Liver (tissue), 9 donors: Measurements from ENCODE around the gene CDON. TPM values are rescaled to one million over a fixed set of nuclear protein-coding genes. Genes with fewer than 3 reads are reported as not detected.

ENCODE experiments used
- DNase-seq: peaks from one replicate; pipeline ENCODE4 v3.0.0-alpha.2; 2017; ENCODE audit warnings: low spot score
- H3K27ac ChIP-seq, 2 donors: one replicate each; pipeline ENCODE4 v1.7.0; 2013; ENCODE audit warnings: inconsistent platforms in 2 of 2, low read length in 2 of 2, control low read depth in 1 of 2, low read depth in 1 of 2, mild to moderate bottlenecking in 1 of 2
- H3K27me3 ChIP-seq, 4 donors: one replicate each; pipeline versions ENCODE4 v1.6.1 to v1.7.0; 2013; ENCODE audit warnings: low read length in 3 of 4, inconsistent platforms in 1 of 4, mild to moderate bottlenecking in 1 of 4, moderate library complexity in 1 of 4; ENCODE audit not compliant: control insufficient read depth in 4 of 4, insufficient read depth in 4 of 4
- H3K36me3 ChIP-seq, 4 donors: one replicate each; pipeline versions ENCODE4 v1.6.1 to v1.7.0; 2013; ENCODE audit warnings: low read length in 3 of 4, mild to moderate bottlenecking in 3 of 4, low read depth in 1 of 4, moderate library complexity in 1 of 4; ENCODE audit not compliant: control insufficient read depth in 4 of 4, insufficient read depth in 3 of 4
- H3K4me1 ChIP-seq, 4 donors: one replicate each; pipeline versions ENCODE4 v1.6.1 to v1.7.0; 2013; ENCODE audit warnings: low read length in 3 of 4, mild to moderate bottlenecking in 3 of 4, moderate library complexity in 1 of 4; ENCODE audit not compliant: control insufficient read depth in 4 of 4, insufficient read depth in 4 of 4
- H3K4me3 ChIP-seq, 3 donors: one replicate each; pipeline versions ENCODE4 v1.6.1 to v1.7.0; 2013; ENCODE audit warnings: low read length in 3 of 3, control low read depth in 1 of 3, low read depth in 1 of 3, mild to moderate bottlenecking in 1 of 3
- H3K9ac ChIP-seq, 2 donors: one replicate each; pipeline ENCODE4 v1.7.0; 2013; ENCODE audit warnings: low read length in 2 of 2, mild to moderate bottlenecking in 2 of 2, moderate library complexity in 2 of 2, control low read depth in 1 of 2, low read depth in 1 of 2
- H3K9me3 ChIP-seq, 4 donors: one replicate each; pipeline versions ENCODE4 v1.6.1 to v1.7.0; 2013; ENCODE audit warnings: low read length in 3 of 4; ENCODE audit not compliant: control insufficient read depth in 4 of 4
- FOXA1 ChIP-seq: IDR thresholded peaks from 2 replicates; pipeline ENCODE4 v1.6.1; 2016; ENCODE audit warnings: antibody characterized with exemption
- HNF4A ChIP-seq, 2 donors: conservative IDR thresholded peaks; 2 replicates each; pipeline ENCODE4 v1.6.1; 2016; ENCODE audit warnings: antibody characterized with exemption in 2 of 2, mild to moderate bottlenecking in 2 of 2
- RAD21 ChIP-seq, 2 donors: IDR thresholded peaks; 2 replicates each; pipeline ENCODE4 v1.6.1; 2016; ENCODE audit warnings: antibody characterized with exemption in 2 of 2, mild to moderate bottlenecking in 2 of 2
- RXRA ChIP-seq, 2 donors: IDR thresholded peaks; 2 replicates each; pipeline ENCODE4 v1.6.1; 2017 to 2018; ENCODE audit warnings: antibody characterized with exemption in 2 of 2, mild to moderate bottlenecking in 1 of 2
- SP1 ChIP-seq: IDR thresholded peaks from 2 replicates; pipeline ENCODE4 v1.6.1; 2018; ENCODE audit warnings: antibody characterized with exemption, mild to moderate bottlenecking
- TAF1 ChIP-seq: conservative IDR thresholded peaks from 2 replicates; pipeline ENCODE4 v1.6.1; 2016; ENCODE audit warnings: antibody characterized with exemption, mild to moderate bottlenecking
- YY1 ChIP-seq: IDR thresholded peaks from 2 replicates; pipeline ENCODE4 v1.6.1; 2016; ENCODE audit warnings: antibody characterized with exemption, mild to moderate bottlenecking
- ZBTB33 ChIP-seq: IDR thresholded peaks from 2 replicates; pipeline ENCODE4 v1.6.1; 2016; ENCODE audit warnings: antibody characterized with exemption
- WGBS: extraction: QIAGEN DNeasy Blood & Tissue Kit; methylation state at CpG from one replicate; pipeline ENCODE4 v1.1.7; 2013; 5-methylcytosine and 5-hydroxymethylcytosine counted together
- polyA plus RNA-seq, 2 donors: library from polyadenylated mRNA; stranded (reverse) in 1 of 2; unstranded in 1 of 2; fragments of 200-250 nt in 1 of 2; fragments of >200 nt in 1 of 2; fragmentation: Nextera tagmentation in 1 of 2; extraction: Ambion mirVana in 1 of 2; gene quantifications; one replicate each; pipeline versions ENCODE4 v1.2.1 to v1.2.3, GENCODE V29; 2013 to 2015
- total RNA-seq, 2 donors: library from RNA; depleted of rRNA; stranded (reverse); fragments of >200 nt; gene quantifications; one replicate each; pipeline ENCODE4 v1.2.3, GENCODE V29; 2014
- TF ChIP-seq, protein P1 (sequence below): fragments of 150-350 bp; IDR thresholded peaks from 2 replicates; pipeline ENCODE4 v1.5.1; 2017; ENCODE audit warnings: improper control_type of control experiment, low read depth, low read length; ENCODE audit not compliant: missing input control
- TF ChIP-seq, protein P2 (sequence below): IDR thresholded peaks from 2 replicates; pipeline ENCODE4 v1.6.1; 2016; ENCODE audit warnings: antibody characterized with exemption
- TF ChIP-seq, protein P3 (sequence below): IDR thresholded peaks from 2 replicates; pipeline ENCODE4 v1.6.1; 2016; ENCODE audit warnings: antibody characterized with exemption
- donor health status: healthy.
- donor health status: healthy.
- donor health status: healthy.
- donor health status: healthy.
- donor health status: healthy.

CDON gene
- total and polyA plus RNA-seq, 4 donors: 0.69 to 7.4 (median 3.9) TPM

DNA sequence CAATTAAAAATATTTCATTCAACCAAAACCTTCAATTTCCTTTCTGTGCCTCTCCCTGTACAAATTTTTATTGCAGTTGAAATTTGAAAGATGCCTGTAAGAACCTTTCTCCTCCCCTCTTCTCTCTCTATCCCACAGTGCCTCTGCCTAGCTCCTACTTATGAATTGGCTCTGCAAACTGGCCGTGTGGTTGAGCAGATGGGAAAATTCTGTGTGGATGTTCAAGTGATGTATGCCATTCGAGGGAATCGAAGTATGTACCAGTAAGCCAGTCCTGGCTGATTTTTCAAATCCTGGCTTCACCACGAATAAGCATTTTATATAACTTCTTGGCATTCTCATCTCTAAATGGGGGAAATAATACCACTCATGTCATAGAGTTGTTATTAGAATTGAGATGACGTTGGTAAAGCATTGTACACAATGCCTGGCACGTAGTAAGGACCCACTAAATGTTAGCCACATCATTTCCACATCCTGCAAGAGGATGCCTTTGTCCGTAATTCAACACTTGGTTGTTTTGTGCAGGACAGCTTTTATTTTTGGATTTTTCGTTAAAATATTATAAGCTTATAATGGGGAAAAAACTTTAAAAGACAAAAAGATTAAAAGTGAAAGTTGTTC, 152.3 kb downstream of the CDON start:
- H3K9ac ChIP-seq: no peak overlapping the region
- TF ChIP-seq SP1: no peak
- TF ChIP-seq, protein P1, sequence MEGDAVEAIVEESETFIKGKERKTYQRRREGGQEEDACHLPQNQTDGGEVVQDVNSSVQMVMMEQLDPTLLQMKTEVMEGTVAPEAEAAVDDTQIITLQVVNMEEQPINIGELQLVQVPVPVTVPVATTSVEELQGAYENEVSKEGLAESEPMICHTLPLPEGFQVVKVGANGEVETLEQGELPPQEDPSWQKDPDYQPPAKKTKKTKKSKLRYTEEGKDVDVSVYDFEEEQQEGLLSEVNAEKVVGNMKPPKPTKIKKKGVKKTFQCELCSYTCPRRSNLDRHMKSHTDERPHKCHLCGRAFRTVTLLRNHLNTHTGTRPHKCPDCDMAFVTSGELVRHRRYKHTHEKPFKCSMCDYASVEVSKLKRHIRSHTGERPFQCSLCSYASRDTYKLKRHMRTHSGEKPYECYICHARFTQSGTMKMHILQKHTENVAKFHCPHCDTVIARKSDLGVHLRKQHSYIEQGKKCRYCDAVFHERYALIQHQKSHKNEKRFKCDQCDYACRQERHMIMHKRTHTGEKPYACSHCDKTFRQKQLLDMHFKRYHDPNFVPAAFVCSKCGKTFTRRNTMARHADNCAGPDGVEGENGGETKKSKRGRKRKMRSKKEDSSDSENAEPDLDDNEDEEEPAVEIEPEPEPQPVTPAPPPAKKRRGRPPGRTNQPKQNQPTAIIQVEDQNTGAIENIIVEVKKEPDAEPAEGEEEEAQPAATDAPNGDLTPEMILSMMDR: no peak
- TF ChIP-seq, protein P2, sequence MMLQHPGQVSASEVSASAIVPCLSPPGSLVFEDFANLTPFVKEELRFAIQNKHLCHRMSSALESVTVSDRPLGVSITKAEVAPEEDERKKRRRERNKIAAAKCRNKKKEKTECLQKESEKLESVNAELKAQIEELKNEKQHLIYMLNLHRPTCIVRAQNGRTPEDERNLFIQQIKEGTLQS: no peak
- no peak for TF ChIP-seq TAF1
- TF ChIP-seq RXRA (IDR thresholded peaks at IDR 0.05): no peak
- TF ChIP-seq FOXA1: no peak
- TF ChIP-seq YY1: no peak
- TF ChIP-seq RAD21 (IDR thresholded peaks at IDR 0.05): no peak
- TF ChIP-seq, protein P3, sequence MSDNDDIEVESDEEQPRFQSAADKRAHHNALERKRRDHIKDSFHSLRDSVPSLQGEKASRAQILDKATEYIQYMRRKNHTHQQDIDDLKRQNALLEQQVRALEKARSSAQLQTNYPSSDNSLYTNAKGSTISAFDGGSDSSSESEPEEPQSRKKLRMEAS: no peak
- TF ChIP-seq ZBTB33: no peak
- TF ChIP-seq HNF4A (conservative IDR thresholded peaks at IDR 0.05): no peak
- no peaks in the 10 kb centered on the region for H3K9me3 ChIP-seq
- DNase-seq: no peak
- 84% methylated on average over 8 of the region's 8 CpGs for WGBS
- H3K36me3 ChIP-seq: no peaks in the 10 kb centered on the region
- no peaks in the 10 kb centered on the region for H3K27me3 ChIP-seq
- no peak overlapping the region for H3K4me3 ChIP-seq
- no peak overlapping the region for H3K27ac ChIP-seq
- no peaks in the 10 kb centered on the region for H3K4me1 ChIP-seq

Other genes starting within 250 kb of the CDON start
- gene PATE4, start 229.6 kb downstream of the CDON start, total RNA-seq: not detected
- gene PATE4, start 229.6 kb downstream of the CDON start, polyA plus RNA-seq: not detected
- gene HYLS1, start 175.2 kb downstream of the CDON start, total RNA-seq: 1 to 10 TPM; 2.7 to 4.9 TPM
- gene HYLS1, start 175.2 kb downstream of the CDON start, polyA plus RNA-seq: 1 to 10 TPM; 1.9 to 4.8 TPM
- gene PUS3, start 159.7 kb downstream of the CDON start, total RNA-seq: 10 to 100 TPM; 15.5 to 22.2 TPM
- 10 to 100 TPM; 16.3 to 17.9 TPM for gene PUS3, start 159.7 kb downstream of the CDON start, polyA plus RNA-seq
- gene DDX25, start 158.4 kb downstream of the CDON start, total RNA-seq: under 1 TPM; 0.33 to 0.79 TPM
- gene DDX25, start 158.4 kb downstream of the CDON start, polyA plus RNA-seq: under 1 TPM; 0.07 to 0.28 TPM
- not detected for gene VSIG10L2, start 116.8 kb downstream of the CDON start, total RNA-seq
- not detected for gene VSIG10L2, start 116.8 kb downstream of the CDON start, polyA plus RNA-seq
- gene RPUSD4, start 148.8 kb upstream of the CDON start, total RNA-seq: 10 to 100 TPM; 20.5 to 23.7 TPM
- gene RPUSD4, start 148.8 kb upstream of the CDON start, polyA plus RNA-seq: 10 to 100 TPM in 1 of 2 donors, 1 to 10 TPM in 1; 9.4 to 13.8 TPM
- 10 to 100 TPM in 1 of 2 donors, 1 to 10 TPM in 1; 6.5 to 12.0 TPM for gene FAM118B, start 148.9 kb upstream of the CDON start, total RNA-seq
- 1 to 10 TPM; 3.7 to 6.6 TPM for gene FAM118B, start 148.9 kb upstream of the CDON start, polyA plus RNA-seq
- gene SRPRA, start 206.0 kb upstream of the CDON start, total RNA-seq: 100 to 1,000 TPM in 1 of 2 donors, 10 to 100 TPM in 1; 28.7 to 138 TPM
- gene SRPRA, start 206.0 kb upstream of the CDON start, polyA plus RNA-seq: 100 to 1,000 TPM in 1 of 2 donors, 10 to 100 TPM in 1; 66.4 to 143 TPM
- 10 to 100 TPM; 24.0 to 38.9 TPM for gene FOXRED1, start 206.3 kb upstream of the CDON start, total RNA-seq
- 10 to 100 TPM; 29.5 to 30.2 TPM for gene FOXRED1, start 206.3 kb upstream of the CDON start, polyA plus RNA-seq
- 1 to 10 TPM; 4.4 to 9.5 TPM for gene TIRAP, start 220.2 kb upstream of the CDON start, total RNA-seq
- gene TIRAP, start 220.2 kb upstream of the CDON start, polyA plus RNA-seq: 1 to 10 TPM; 3.9 to 8.5 TPM
- gene DCPS, start 241.2 kb upstream of the CDON start, total RNA-seq: 10 to 100 TPM in 1 of 2 donors, 1 to 10 TPM in 1; 5.6 to 10.7 TPM
- gene DCPS, start 241.2 kb upstream of the CDON start, polyA plus RNA-seq: 10 to 100 TPM; 27.3 to 61.0 TPM